Activated CD4-positive, alpha-beta T cell treated with anti-CD3 and anti-CD28 coated beads, Interleukin-2, amount 50 U/mL, for 16 hours (primary cell): Measurements from ENCODE around the gene SLC38A1.
"Not testable (repeated sequence)": the region's sequence is repeated elsewhere in the genome, so short reads cannot be mapped to it uniquely, and the experiment has no call there.

Experiments used
- DNase-seq: peaks from one replicate; pipeline ENCODE4 v3.0.0-alpha.2; 2020

Gene SLC38A1

DNA sequence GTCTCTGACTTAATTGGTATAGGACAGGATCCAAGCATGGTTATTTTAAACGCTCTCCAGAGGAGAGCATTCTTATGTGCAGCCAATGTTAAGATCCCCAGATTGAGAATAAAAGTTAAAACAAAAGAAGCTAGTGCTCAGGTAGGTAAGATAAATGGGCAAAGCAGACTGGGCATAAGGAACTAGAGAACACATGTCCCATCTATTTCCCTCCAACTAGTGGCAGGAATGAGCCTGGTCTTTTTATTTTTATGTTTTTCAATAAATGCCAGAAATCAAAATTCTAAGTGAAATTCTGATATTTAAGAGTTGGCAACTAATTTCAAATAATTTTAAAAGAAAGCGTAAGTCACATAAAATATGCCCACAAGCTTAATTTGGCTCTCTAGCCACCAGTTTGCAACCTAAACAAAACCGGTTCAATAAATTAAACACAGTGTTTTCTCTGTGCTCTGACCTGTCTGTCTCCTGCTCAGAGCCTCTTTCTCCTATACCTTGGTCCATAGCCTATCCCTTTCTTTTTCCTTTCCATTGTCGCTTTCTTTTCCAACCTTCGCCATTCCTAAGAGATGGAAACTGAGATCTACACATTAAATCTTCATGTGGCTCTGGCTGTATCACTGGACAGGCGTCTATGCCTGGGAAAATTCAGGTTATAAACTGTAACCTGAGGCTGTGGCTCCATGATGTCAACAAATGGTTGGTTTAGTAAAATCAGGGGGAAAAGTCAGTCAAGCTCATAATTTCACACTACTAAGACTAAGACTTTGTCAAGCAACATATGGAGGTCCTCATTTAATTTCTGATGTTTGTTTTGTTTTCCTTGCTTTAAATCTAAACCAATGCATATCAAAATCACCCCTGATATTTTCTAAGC, 5.5 kb downstream of the SLC38A1 start:
- DNase-seq, result no peak

GRCh38 chr12:46261646-46262045, 7.2 kb downstream of the SLC38A1 start:
- DNase-seq, result no peak

DNA sequence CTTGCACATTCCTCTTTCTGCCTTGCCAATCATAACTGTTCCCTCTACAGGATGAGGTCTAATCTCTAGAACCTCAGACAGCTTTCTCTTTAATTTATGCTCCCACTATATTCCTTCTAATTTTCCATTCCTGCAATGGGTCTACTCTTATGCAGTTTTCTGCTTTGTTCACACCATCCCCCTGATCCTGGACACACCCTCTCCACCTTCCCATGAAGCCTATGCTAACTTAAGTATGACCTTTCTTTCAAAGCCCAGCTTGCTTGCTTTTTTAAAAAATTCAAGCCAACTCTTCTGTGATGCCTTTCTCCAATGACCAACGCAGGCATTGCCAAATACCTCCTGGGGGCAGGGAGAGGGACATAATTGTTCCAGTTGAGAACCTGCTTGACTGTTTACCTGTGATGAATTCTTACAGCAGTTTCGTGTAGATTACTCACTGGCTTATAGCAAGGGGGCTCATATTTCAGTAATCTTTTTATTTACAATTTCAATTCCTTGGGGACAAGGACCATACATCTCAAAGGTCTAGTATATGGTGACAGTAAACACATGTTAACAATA, 7.8 kb downstream of the SLC38A1 start:
- DNase-seq, result no peak

GRCh38 chr12:46260124-46260912, 8.5 kb downstream of the SLC38A1 start:
- no peak for DNase-seq

- no peak for DNase-seq
These were observed 9.1 kb downstream of the SLC38A1 start for GRCh38 chr12:46259713-46260112.

DNA sequence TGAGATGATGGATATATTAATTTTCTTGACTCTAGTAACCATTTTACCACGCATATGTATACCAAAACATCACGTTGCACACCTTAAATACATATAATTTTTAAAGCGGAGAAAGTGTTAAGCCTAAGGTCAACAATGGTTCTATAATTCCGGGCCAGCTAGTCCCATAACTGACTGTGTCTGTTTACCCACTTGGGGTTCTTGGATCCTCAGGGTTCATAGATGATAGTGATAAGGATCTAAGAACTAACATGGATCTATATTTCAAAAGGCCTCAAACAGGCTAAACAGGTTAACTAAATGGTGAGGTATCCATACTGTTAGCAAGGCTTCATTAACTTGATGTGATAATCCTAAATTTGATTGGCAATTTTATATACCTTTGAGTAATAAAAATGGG, 9.8 kb downstream of the SLC38A1 start:
- no peak for DNase-seq

GRCh38 chr12:46258129-46258528, 10.7 kb downstream of the SLC38A1 start:
- no peak for DNase-seq

DNA sequence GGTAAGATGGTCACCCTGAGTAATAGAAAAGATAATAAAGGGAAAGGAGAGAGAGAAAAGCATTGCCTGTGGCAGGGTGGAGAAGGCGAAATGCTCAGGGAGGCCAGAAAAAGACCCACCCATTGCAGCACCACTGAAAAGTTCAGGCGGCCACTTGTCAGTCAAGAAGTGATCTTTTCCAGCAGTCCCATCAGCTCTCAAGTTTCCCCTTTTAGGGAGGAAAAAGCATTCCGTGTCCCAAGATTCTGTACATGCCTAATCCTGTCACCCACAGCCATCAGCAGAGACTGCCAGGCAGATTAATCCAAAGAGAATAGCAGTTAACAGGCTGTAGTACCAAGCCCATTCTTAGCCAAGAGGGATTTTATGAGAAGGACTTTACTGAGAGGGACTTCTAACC, 11.9 kb downstream of the SLC38A1 start:
- DNase-seq, result no peak

- no peak for DNase-seq
These were observed 15.2 kb downstream of the SLC38A1 start for GRCh38 chr12:46253544-46254162.

DNA sequence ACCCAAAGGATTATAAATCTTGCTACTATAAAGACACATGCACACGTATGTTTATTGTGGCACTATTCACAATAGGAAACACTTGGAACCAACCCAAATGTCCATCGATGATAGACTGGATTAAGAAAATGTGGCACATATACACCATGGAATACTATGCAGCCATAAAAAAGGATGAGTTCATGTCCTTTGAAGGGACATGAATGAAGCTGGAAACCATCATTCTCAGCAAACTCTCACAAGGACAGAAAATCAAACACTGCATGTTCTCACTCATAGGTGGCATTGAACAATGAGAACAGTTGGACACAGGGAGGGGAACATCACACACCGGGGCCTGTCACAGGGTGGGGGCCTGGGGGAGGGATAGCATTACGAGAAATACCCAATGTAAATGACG, 16.8 kb downstream of the SLC38A1 start:
- DNase-seq, result not testable (repeated sequence)

- not testable (repeated sequence) for DNase-seq
These were observed 18.9 kb downstream of the SLC38A1 start for GRCh38 chr12:46249960-46250359.

DNA sequence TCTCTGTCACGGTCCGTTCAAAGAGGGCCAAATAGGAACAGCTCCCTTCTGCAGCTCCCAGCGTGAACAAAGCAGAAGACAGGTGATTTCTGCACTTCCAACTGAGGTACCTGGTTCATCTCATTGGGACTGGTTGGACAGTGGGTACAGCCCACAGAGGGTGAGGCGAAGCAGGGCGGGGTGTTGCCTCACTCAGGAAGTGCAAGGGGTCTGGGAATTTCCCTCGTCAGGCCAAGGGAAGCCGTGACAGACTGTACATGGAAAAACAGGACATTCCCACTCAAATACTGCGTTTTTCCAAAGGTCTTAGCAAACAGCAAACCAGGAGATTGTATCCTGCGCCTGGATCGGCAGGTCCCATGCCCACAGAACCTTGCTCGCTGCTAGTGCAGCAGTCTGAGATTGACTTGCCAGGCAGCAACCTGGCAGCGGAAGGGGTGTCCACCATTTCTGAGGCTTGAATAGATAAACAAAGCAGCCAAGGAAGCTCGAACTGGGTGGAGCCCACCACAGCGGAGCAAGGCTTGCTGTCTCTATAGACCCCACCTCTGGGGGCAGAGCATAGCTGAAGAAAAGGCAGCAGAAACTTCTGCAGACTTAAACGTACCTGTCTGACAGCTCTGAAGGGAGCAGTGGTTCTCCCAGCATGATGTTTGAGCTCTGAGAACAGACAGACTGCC, 22.7 kb downstream of the SLC38A1 start:
- no peak for DNase-seq

GRCh38 chr12:46244997-46245396, 23.8 kb downstream of the SLC38A1 start:
- DNase-seq, result no peak

GRCh38 chr12:46244273-46244915, 24.4 kb downstream of the SLC38A1 start:
- DNase-seq, result no peak

DNA sequence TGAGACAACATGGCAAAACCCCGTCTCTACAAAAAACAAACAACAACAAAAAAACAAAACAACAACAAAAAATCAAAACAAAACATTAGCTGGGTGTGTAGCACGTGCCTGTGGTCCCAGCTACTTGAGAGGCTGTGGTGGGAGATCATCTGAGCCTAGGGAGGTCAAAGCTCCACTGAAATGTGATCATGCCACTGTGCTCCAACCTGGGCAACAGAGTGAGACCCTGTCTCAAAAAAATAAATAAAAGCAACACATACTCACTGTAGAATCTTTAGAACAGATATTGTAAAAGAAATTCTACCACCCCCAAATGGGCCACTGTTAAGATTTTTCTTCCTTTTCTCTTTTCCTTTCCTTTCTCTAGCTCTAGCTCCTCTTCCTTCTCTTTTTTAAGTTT, 26.3 kb downstream of the SLC38A1 start:
- DNase-seq, result no peak

DNA sequence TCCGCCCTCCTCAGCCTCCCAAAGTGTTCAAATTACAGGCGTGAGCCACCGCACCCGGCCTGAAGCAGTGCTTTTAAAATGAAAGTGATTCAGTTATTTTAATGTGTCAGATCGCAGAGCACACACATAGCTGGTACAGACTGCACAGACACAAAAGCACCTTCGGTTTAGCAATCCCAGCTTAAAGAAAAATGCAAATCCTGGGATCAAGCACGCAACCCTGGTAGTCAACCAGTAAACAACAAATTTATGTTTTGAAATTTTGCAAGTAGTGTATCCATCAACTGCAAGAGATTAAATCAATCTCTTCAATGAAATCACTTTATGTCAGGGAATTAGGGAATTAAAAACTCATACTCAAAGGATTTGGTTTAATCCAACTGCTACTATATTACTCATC, 28.4 kb downstream of the SLC38A1 start:
- no peak for DNase-seq

DNA sequence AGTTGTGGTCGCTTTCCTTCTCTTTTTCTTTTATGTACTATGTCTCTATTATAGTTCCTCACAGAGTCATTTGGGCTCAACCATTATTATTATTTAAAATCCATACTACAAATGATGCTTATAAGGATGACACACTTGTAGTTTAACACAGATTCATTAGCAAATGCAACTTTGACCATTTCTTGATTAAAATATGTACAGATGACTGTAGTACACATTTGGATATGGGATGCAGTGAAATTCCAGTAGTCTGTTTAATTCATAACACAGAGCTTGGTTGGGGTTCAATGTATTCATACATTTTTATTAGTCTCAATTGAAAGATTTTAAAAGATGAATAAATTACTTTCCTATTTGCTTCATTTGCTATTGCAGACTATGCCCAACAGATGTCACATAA, 30.0 kb downstream of the SLC38A1 start:
- DNase-seq, result no peak

- DNase-seq, result no peak
These were observed 31.3 kb downstream of the SLC38A1 start for GRCh38 chr12:46237371-46238045.

- DNase-seq, result no peak
These were observed 34.8 kb downstream of the SLC38A1 start for GRCh38 chr12:46234000-46234399.

GRCh38 chr12:46233423-46233822, 35.4 kb downstream of the SLC38A1 start:
- no peak for DNase-seq

DNA sequence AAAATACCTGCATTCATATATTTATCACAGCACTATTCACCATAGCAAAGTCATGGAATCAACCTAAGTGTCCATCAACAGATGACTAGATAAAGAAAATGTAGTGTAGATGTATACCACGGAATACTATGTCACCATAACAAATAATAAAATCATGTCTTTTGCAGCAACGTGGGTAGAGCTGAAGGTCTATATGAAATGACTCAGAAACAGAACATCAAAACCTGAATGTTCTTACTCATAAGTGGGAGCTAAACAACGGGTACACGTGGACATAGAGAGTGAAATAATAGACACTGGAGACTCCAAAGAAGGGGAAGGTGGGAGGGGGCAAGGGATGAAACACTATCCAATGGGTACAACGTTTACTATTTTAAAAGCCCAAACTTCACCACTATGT, 37.9 kb downstream of the SLC38A1 start:
- DNase-seq, result peak; percentile 56

GRCh38 chr12:46230306-46230705, 38.5 kb downstream of the SLC38A1 start:
- DNase-seq, result no peak
